Skeletal muscle cell (primary cell): ENCODE measurements around the gene SCN4A.
"Not testable (repeated sequence)": the region's sequence is repeated elsewhere in the genome, so short reads cannot be mapped to it uniquely, and the experiment has no call there.

Experiments used
- DNase-seq: peaks from one replicate; pipeline ENCODE4 v3.0.0-alpha.2; 2010; ENCODE audit warnings: low read depth
- H3K4me3 ChIP-seq: 2 replicates; pipeline ENCODE4 v1.5.1; 2011; ENCODE audit warnings: low read depth, mild to moderate bottlenecking, control low read depth, low read length, moderate library complexity

The SCN4A gene

GRCh38 chr17:63972796-63973195 lies at the start of gene SCN4A:
Gene SCN4A, minus strand, starts transcription at chr17:63972918. Its CDS starts 77 bp downstream, at chr17:63972841.
- no peak within 1 kb of the TSS for H3K4me3 ChIP-seq
- DNase-seq, result no peak

- DNase-seq, result no peak
- H3K4me3 ChIP-seq, result peak within 1 kb of the TSS; percentile 23
Observed at GRCh38 chr17:64020056-64020766, 47.5 kb upstream of the SCN4A start, which contains the start of gene ICAM2. Gene ICAM2, minus strand, starts transcription at chr17:64020633. Its CDS starts 13,942 bp downstream, at chr17:64006691.

- not testable (repeated sequence) for DNase-seq, H3K4me3 ChIP-seq
Observed at GRCh38 chr17:64019551-64019961, 46.8 kb upstream of the SCN4A start.

GRCh38 chr17:64017381-64017980 lies 44.8 kb upstream of the SCN4A start:
- no peak for DNase-seq
- no peak overlapping the region for H3K4me3 ChIP-seq

- DNase-seq, result no peak
- no peak overlapping the region for H3K4me3 ChIP-seq
Observed at GRCh38 chr17:64016974-64017373, 44.3 kb upstream of the SCN4A start.

- H3K4me3 ChIP-seq, result no peak overlapping the region
- DNase-seq, result no peak
Observed at GRCh38 chr17:64016231-64016784, 43.6 kb upstream of the SCN4A start.

GRCh38 chr17:64015447-64015846 lies 42.7 kb upstream of the SCN4A start:
- DNase-seq, result no peak
- no peak overlapping the region for H3K4me3 ChIP-seq

- no peak for DNase-seq
- H3K4me3 ChIP-seq, result no peak overlapping the region
Observed at GRCh38 chr17:64009571-64010402, 37.1 kb upstream of the SCN4A start.

GRCh38 chr17:64008830-64009229 lies 36.1 kb upstream of the SCN4A start:
- no peak for DNase-seq

GRCh38 chr17:64008346-64008745 lies 35.6 kb upstream of the SCN4A start:
- H3K4me3 ChIP-seq, result no peak overlapping the region
- DNase-seq, result no peak

More at GRCh38 chr17:64008830-64009229, 36.1 kb upstream of the SCN4A start:
- no peak overlapping the region for H3K4me3 ChIP-seq

- DNase-seq, result no peak
- no peak overlapping the region for H3K4me3 ChIP-seq
Observed at GRCh38 chr17:64007838-64008282, 35.1 kb upstream of the SCN4A start.

- not testable (repeated sequence) for H3K4me3 ChIP-seq, DNase-seq
Observed at GRCh38 chr17:64007089-64007837, 34.5 kb upstream of the SCN4A start.

- no peak for DNase-seq
- H3K4me3 ChIP-seq, result no peak overlapping the region
Observed at GRCh38 chr17:64006361-64007088, 33.8 kb upstream of the SCN4A start.

GRCh38 chr17:64005734-64006167 lies 33.0 kb upstream of the SCN4A start:
- no peak overlapping the region for H3K4me3 ChIP-seq
- DNase-seq, result no peak

- DNase-seq, result no peak
Observed at GRCh38 chr17:64004903-64005733, 32.4 kb upstream of the SCN4A start.

GRCh38 chr17:64004218-64004770 lies 31.6 kb upstream of the SCN4A start:
- no peak for DNase-seq
- no peak overlapping the region for H3K4me3 ChIP-seq

More at GRCh38 chr17:64004903-64005733, 32.4 kb upstream of the SCN4A start:
- H3K4me3 ChIP-seq, result no peak overlapping the region

- H3K4me3 ChIP-seq, result no peak overlapping the region
- DNase-seq, result no peak
Observed at GRCh38 chr17:64003526-64004121, 30.9 kb upstream of the SCN4A start.
